HepG2 (cell line): Measurements from ENCODE around the gene NOVA2. TPM values are rescaled to one million over a fixed set of nuclear protein-coding genes. Genes with fewer than 3 reads are reported as not detected.

Source experiments
- ATAC-seq: fragments of 200-7000 bp; cut with Tn5 transposase; 3 replicates; pipeline ENCODE4 v1.9.1; 2020; ENCODE audit warnings: mild to moderate bottlenecking, moderate library complexity
- BruUV-seq: library from RNA; stranded (reverse); fragments of 400-500 nt; replicated peaks from 2 replicates; lab custom pipeline; 2021; lab: Mats Ljungman, UMichigan
- CTCF ChIA-PET: fragments of 300-600 bp; formaldehyde crosslinking; extraction: SDS; loops from one replicate; lab custom pipeline; 2021; ENCODE audit warnings: low total read pairs, inconsistent platforms, low intra/inter-chr PET ratio; lab: Yijun Ruan, JAX
- POLR2A ChIA-PET: fragments of 350-600 bp; sonication (Branson Sonifier 250); formaldehyde crosslinking; loops from one replicate; lab custom pipeline; 2020; ENCODE audit warnings: antibody characterized with exemption, inconsistent platforms; lab: Yijun Ruan, JAX
- DNase-seq: peaks from one replicate; pipeline ENCODE4 v3.0.0-alpha.2; 2015; ENCODE audit warnings: low spot score
- FAIRE-seq: peaks from 3 replicates; lab custom pipeline; 2011; peaks lifted over from hg19 to GRCh38; lab: Jason Lieb, UNC
- H2AFZ ChIP-seq: one replicate; pipeline ENCODE4 v1.6.1; 2011; ENCODE audit warnings: low read length, inconsistent platforms
- H3K27ac ChIP-seq: fragments of 300-600 bp; 3 replicates; pipeline ENCODE4 v1.8.0; 2011; ENCODE audit warnings: mixed run types, mild to moderate bottlenecking, mixed read lengths, low read length, inconsistent platforms; ENCODE audit not compliant: insufficient read depth; ENCODE audit errors: extremely low read length
- H3K27me3 ChIP-seq, 2 experiments: fragments of 200-600 bp in 1 of 2; 2 replicates in 1 of 2; 3 replicates in 1 of 2; pipeline versions ENCODE4 v1.6.0 to v1.8.0; 2011; ENCODE audit warnings: low read length in 2 of 2, mild to moderate bottlenecking in 2 of 2, moderate library complexity in 2 of 2, inconsistent platforms in 1 of 2; ENCODE audit not compliant: insufficient read depth in 2 of 2, control insufficient read depth in 1 of 2
- H3K36me3 ChIP-seq, 2 experiments: fragments of 200-600 bp in 1 of 2; replicated peaks in 1 of 2; 2 replicates in 1 of 2; 3 replicates in 1 of 2; pipeline versions ENCODE4 v1.5.1 to v1.8.0; 2011; ENCODE audit warnings: low read length in 2 of 2, inconsistent platforms in 1 of 2; ENCODE audit not compliant: insufficient read depth in 2 of 2, control insufficient read depth in 1 of 2
- H3K4me1 ChIP-seq: 2 replicates; pipeline ENCODE4 v1.5.1; 2012; ENCODE audit warnings: low read length, inconsistent platforms; ENCODE audit not compliant: insufficient read depth
- H3K4me2 ChIP-seq: 2 replicates; pipeline ENCODE4 v1.6.0; 2011; ENCODE audit warnings: low read depth, low read length, inconsistent platforms
- H3K4me3 ChIP-seq, 3 experiments: fragments of 200-600 bp in 1 of 3; sonication (generic), shearing (Covaris generic) in 1 of 3; replicated peaks in 1 of 3; 2 replicates each; pipeline ENCODE4 v1.5.1; 2011 to 2016; ENCODE audit warnings: low read length in 3 of 3, inconsistent platforms in 2 of 3, low read depth in 2 of 3, mild to moderate bottlenecking in 2 of 3, control low read depth in 1 of 3, mixed read lengths in 1 of 3; ENCODE audit not compliant: insufficient read depth in 1 of 3
- H3K79me2 ChIP-seq: one replicate; pipeline ENCODE4 v1.6.1; 2011; ENCODE audit warnings: low read length, inconsistent platforms; ENCODE audit not compliant: insufficient read depth
- H3K9ac ChIP-seq: 2 replicates; pipeline ENCODE4 v1.6.0; 2011; ENCODE audit warnings: mild to moderate bottlenecking, low read depth, low read length, inconsistent platforms; ENCODE audit not compliant: insufficient read depth
- H3K9me3 ChIP-seq: 2 replicates; pipeline ENCODE4 v1.5.1; 2012; ENCODE audit warnings: mild to moderate bottlenecking, low read length
- H4K20me1 ChIP-seq: 2 replicates; pipeline ENCODE4 v1.6.0; 2011; ENCODE audit warnings: inconsistent platforms, mild to moderate bottlenecking, low read length, moderate library complexity; ENCODE audit not compliant: insufficient read depth
- JARID2 ChIP-seq: sonication (generic); formaldehyde crosslinking; IDR thresholded peaks from 2 replicates; pipeline ENCODE4 v1.8.1; 2023; ENCODE audit warnings: missing genetic modification reagents, inconsistent platforms; ENCODE audit not compliant: insufficient replicate concordance
- MYNN ChIP-seq: sonication (generic); formaldehyde crosslinking; IDR thresholded peaks from 2 replicates; pipeline ENCODE4 v1.4.0; 2020; ENCODE audit warnings: mild to moderate bottlenecking, low read depth, missing genetic modification reagents
- NR3C1 ChIP-seq: sonication (generic); formaldehyde crosslinking; IDR thresholded peaks from 2 replicates; pipeline ENCODE4 v1.4.0; 2020; ENCODE audit warnings: missing genetic modification reagents
- PCBP1 ChIP-seq: fragments of 200-400 bp; formaldehyde crosslinking; IDR thresholded peaks from 2 replicates; pipeline ENCODE4 v1.6.1; 2017; ENCODE audit warnings: mild to moderate bottlenecking, low read depth, low read length, borderline replicate concordance
- ZNF362 ChIP-seq: sonication (generic); formaldehyde crosslinking; IDR thresholded peaks from 2 replicates; pipeline ENCODE4 v1.4.0; 2020; ENCODE audit warnings: missing genetic modification reagents, mild to moderate bottlenecking, borderline replicate concordance
- ZNF430 ChIP-seq: sonication (generic); formaldehyde crosslinking; IDR thresholded peaks from 2 replicates; pipeline ENCODE4 v1.9.0; 2021; ENCODE audit warnings: mild to moderate bottlenecking, missing genetic modification reagents
- ZNF770 ChIP-seq: sonication (generic); formaldehyde crosslinking; IDR thresholded peaks from 2 replicates; pipeline ENCODE4 v1.5.0; 2020; ENCODE audit warnings: mild to moderate bottlenecking, missing genetic modification reagents
- ZNF776 ChIP-seq: sonication (generic); formaldehyde crosslinking; IDR thresholded peaks from 2 replicates; pipeline ENCODE4 v1.4.0; 2020; ENCODE audit warnings: mild to moderate bottlenecking, missing genetic modification reagents
- ZSCAN30 ChIP-seq: sonication (generic); formaldehyde crosslinking; IDR thresholded peaks from 2 replicates; pipeline ENCODE4 v1.5.0; 2020; ENCODE audit warnings: mild to moderate bottlenecking, missing genetic modification reagents
- WGBS: methylation state at CpG from one replicate; pipeline ENCODE4 v1.1.6; 2017; ENCODE audit warnings: low lambda C conversion rate; 5-methylcytosine and 5-hydroxymethylcytosine counted together
- in situ Hi-C: cut with HindIII; loops from 2 replicates; pipeline ENCODE4 v1.10.0; 2017; ENCODE audit warnings: low pct_unique_long_range_greater_than_20kb; ENCODE audit not compliant: extremely low pct_ligation_motif_present
- intact Hi-C: fragments of 100-400 bp; cut with micrococcal nuclease; formaldehyde crosslinking; loops from one replicate; pipeline ENCODE4 v1.10.0; 2022; ENCODE audit not compliant: unreplicated experiment
- polyA plus RNA-seq, 8 experiments: library from polyadenylated mRNA; depleted of rRNA in 3 of 8; stranded (reverse) in 7 of 8; unstranded in 1 of 8; fragments of >200 nt; fragmentation: Illumina TruSeq in 4 of 8; extraction: Trizol in 4 of 8; gene quantifications; 2 replicates each; pipeline versions ENCODE4 v1.2.1 to v1.2.3, GENCODE V29; 2011 to 2016; ENCODE audit warnings: low read depth in 4 of 8, missing spikeins in 1 of 8, mixed read lengths in 1 of 8; ENCODE audit not compliant: insufficient read depth in 1 of 8
- total RNA-seq, 5 experiments: library from RNA; depleted of rRNA; stranded (reverse); fragments of >200 nt; fragmentation: Illumina TruSeq; extraction: Trizol; gene quantifications; 2 replicates each; pipeline ENCODE4 v1.2.3, GENCODE V29; 2016; ENCODE audit warnings: low read depth in 1 of 5
- TF ChIP-seq, protein P1 (sequence below): IDR thresholded peaks from 2 replicates; pipeline ENCODE4 v1.6.1; 2016; ENCODE audit warnings: low read depth, borderline replicate concordance

NOVA2 gene
- total and polyA plus RNA-seq, 2 of the 13 experiments (the other 11 are each of a cell fraction or from before 2014, with no cell fraction given) = not detected

DNA sequence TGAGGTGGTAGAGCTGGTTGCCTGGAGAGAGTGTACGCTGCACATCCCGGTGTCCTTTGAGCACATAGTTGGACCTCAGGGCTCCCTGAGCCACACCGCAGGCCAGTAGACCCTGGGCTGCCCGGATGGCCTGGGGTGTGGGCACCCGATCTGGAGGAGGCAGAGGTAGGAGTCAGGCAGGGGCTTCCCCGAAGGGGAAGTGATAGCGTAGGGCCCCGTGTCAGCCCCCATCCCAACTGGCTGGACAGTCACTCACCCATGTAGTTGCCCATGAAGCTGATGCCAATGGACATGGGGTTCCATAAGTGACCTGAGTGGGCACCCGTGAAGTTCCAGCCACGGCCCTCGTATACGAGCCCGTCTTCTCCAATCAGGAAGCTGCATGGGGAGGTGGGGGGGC lies 45.6 kb upstream of the NOVA2 start:
- no peaks in the 10 kb centered on the region for H3K9me3 ChIP-seq
- no peak overlapping the region for H3K4me3 ChIP-seq
- no peaks in the 10 kb centered on the region for H3K27me3 ChIP-seq
- H3K9ac ChIP-seq = no peak overlapping the region
- no peak overlapping the region for H2AFZ ChIP-seq
- H3K36me3 ChIP-seq = no peaks in the 10 kb centered on the region
- DNase-seq (no peak), FAIRE-seq (no peak), ATAC-seq (no peak)
- POLR2A ChIA-PET = no interaction called here
- intact Hi-C loops = no loop called here
- CTCF ChIA-PET = no interaction called here
- 94% methylated on average over 9 of the region's 13 CpGs for WGBS
- no peaks in the 10 kb centered on the region for H3K79me2 ChIP-seq
- TF ChIP-seq NR3C1 (CRISPR knock-in tag) (no peak), ZNF770 (no peak), JARID2 (CRISPR knock-in tag) (no peak), ZSCAN30 (CRISPR knock-in tag) (no peak), PCBP1 (no peak), ZNF430 (no peak), MYNN (CRISPR knock-in tag) (no peak), ZNF776 (CRISPR knock-in tag) (no peak), ZNF362 (CRISPR knock-in tag) (no peak)
- TF ChIP-seq, protein P1, sequence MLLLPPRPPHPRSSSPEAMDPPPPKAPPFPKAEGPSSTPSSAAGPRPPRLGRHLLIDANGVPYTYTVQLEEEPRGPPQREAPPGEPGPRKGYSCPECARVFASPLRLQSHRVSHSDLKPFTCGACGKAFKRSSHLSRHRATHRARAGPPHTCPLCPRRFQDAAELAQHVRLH (CRISPR knock-in tag) = no peak
- BruUV-seq = no TSS peak
- no peaks in the 10 kb centered on the region for H3K4me1 ChIP-seq
- in situ Hi-C loops = loop anchor here (10.0 kb wide), 1 partner anchor 204 kb away; the partner anchor contains the start of gene RSPH6A
- H4K20me1 ChIP-seq = no peaks in the 10 kb centered on the region
- no peak overlapping the region for H3K4me2 ChIP-seq
- no peak overlapping the region for H3K27ac ChIP-seq
